H1 (cell line): Measurements from ENCODE around the gene CCDC88A. TPM values are rescaled to one million over a fixed set of nuclear protein-coding genes. Genes with fewer than 3 reads are reported as not detected.

Experiments
- CTCF ChIA-PET: fragments of 300-600 bp; sonication (Branson Sonifier 250); formaldehyde crosslinking; loops from one replicate; lab custom pipeline; 2021; ENCODE audit not compliant: partially characterized antibody; lab: Charles Lee
- POLR2A ChIA-PET: fragments of 300-600 bp; sonication (Branson Sonifier 250); formaldehyde crosslinking; loops from one replicate; lab custom pipeline; 2021; ENCODE audit warnings: inconsistent platforms; ENCODE audit not compliant: partially characterized antibody; lab: Charles Lee
- DNase-seq, 2 experiments: peaks; one replicate each; pipeline versions ENCODE4 v3.0.0 to v3.0.0-alpha.2; 2010 to 2022; ENCODE audit warnings: low spot score in 2 of 2, low read depth in 1 of 2, mixed read lengths in 1 of 2
- FAIRE-seq: peaks from 2 replicates; lab custom pipeline; 2011; peaks lifted over from hg19 to GRCh38; lab: Jason Lieb, UNC
- H2AFZ ChIP-seq: 2 replicates; pipeline ENCODE4 v1.8.1; 2012; ENCODE audit warnings: low read length, inconsistent platforms
- H2AK5ac ChIP-seq: 2 replicates; pipeline ENCODE4 v1.6.1; 2013; ENCODE audit warnings: low read depth, low read length
- H2BK120ac ChIP-seq: replicated peaks from 2 replicates; pipeline ENCODE3; 2013; ENCODE audit warnings: low read depth, low read length, inconsistent platforms
- H2BK12ac ChIP-seq: 2 replicates; pipeline ENCODE4 v1.6.1; 2013; ENCODE audit warnings: low read depth, low read length
- H2BK15ac ChIP-seq: 2 replicates; pipeline ENCODE4 v1.6.1; 2013; ENCODE audit warnings: low read length
- H2BK20ac ChIP-seq: 2 replicates; pipeline ENCODE4 v1.6.1; 2013; ENCODE audit warnings: low read length
- H2BK5ac ChIP-seq: 2 replicates; pipeline ENCODE4 v1.6.1; 2013; ENCODE audit warnings: low read depth, low read length
- H3K14ac ChIP-seq: 2 replicates; pipeline ENCODE4 v1.6.1; 2013; ENCODE audit warnings: inconsistent platforms; ENCODE audit not compliant: insufficient read length
- H3K18ac ChIP-seq: 2 replicates; pipeline ENCODE4 v1.6.1; 2013; ENCODE audit warnings: low read length; ENCODE audit errors: extremely low read depth
- H3K23ac ChIP-seq: 2 replicates; pipeline ENCODE4 v1.6.1; 2013; ENCODE audit warnings: inconsistent platforms; ENCODE audit not compliant: insufficient read length
- H3K23me2 ChIP-seq: 2 replicates; pipeline ENCODE4 v1.6.1; 2013; ENCODE audit warnings: low read depth, low read length
- H3K27ac ChIP-seq: 2 replicates; pipeline ENCODE4 v1.6.1; 2011; ENCODE audit warnings: low read depth, low read length, inconsistent platforms
- H3K27me3 ChIP-seq, 4 experiments: replicated peaks in 1 of 4; 1 replicate in 1 of 4; 2 replicates in 3 of 4; pipeline versions ENCODE4 v1.6.1 to v1.8.1; 2011 to 2013; ENCODE audit warnings: low read length in 3 of 4, mild to moderate bottlenecking in 3 of 4, inconsistent platforms in 2 of 4, mixed read lengths in 2 of 4, moderate library complexity in 1 of 4; ENCODE audit not compliant: control insufficient read depth in 3 of 4, insufficient read depth in 3 of 4; ENCODE audit errors: extremely low read depth in 1 of 4
- H3K36me3 ChIP-seq, 4 experiments: 2 replicates each; pipeline versions ENCODE4 v1.6.1 to v1.8.1; 2011 to 2013; ENCODE audit warnings: mild to moderate bottlenecking in 4 of 4, low read length in 3 of 4, moderate library complexity in 2 of 4, control low read depth in 1 of 4, inconsistent platforms in 1 of 4; ENCODE audit not compliant: insufficient read depth in 4 of 4, control insufficient read depth in 2 of 4
- H3K4ac ChIP-seq: replicated peaks from 2 replicates; pipeline ENCODE3; 2013; ENCODE audit warnings: low read length, low read depth, mixed read lengths, inconsistent platforms; ENCODE audit not compliant: insufficient read length
- H3K4me1 ChIP-seq, 4 experiments: replicated peaks in 1 of 4; 1 replicate in 1 of 4; 2 replicates in 3 of 4; pipeline versions ENCODE4 v1.6.1 to v1.8.1; 2011 to 2013; ENCODE audit warnings: low read length in 3 of 4, inconsistent platforms in 2 of 4, mixed read lengths in 1 of 4; ENCODE audit not compliant: insufficient read depth in 4 of 4, control insufficient read depth in 3 of 4
- H3K4me2 ChIP-seq, 2 experiments: 2 replicates each; pipeline versions ENCODE4 v1.6.1 to v1.8.1; 2011 to 2013; ENCODE audit warnings: low read depth in 2 of 2, low read length in 2 of 2, control low read depth in 1 of 2, inconsistent platforms in 1 of 2, mild to moderate bottlenecking in 1 of 2; ENCODE audit not compliant: insufficient read depth in 1 of 2
- H3K4me3 ChIP-seq, 4 experiments: fragments of 200-600, 300-600 bp in 1 of 4; sonication (generic), shearing (Covaris generic), sonication (Bioruptor Twin) in 1 of 4; 2 replicates each; pipeline versions ENCODE4 v1.5.1 to v1.8.1; 2011 to 2016; ENCODE audit warnings: low read length in 4 of 4, low read depth in 3 of 4, control low read depth in 2 of 4, inconsistent platforms in 2 of 4, mild to moderate bottlenecking in 2 of 4, mixed read lengths in 1 of 4, moderate library complexity in 1 of 4; ENCODE audit not compliant: insufficient read depth in 2 of 4; ENCODE audit errors: extremely low read depth in 1 of 4
- H3K56ac ChIP-seq: replicated peaks from 2 replicates; pipeline ENCODE3; 2013; ENCODE audit warnings: low read depth, mild to moderate bottlenecking, mixed read lengths, low read length, inconsistent platforms; ENCODE audit not compliant: insufficient read length
- H3K79me1 ChIP-seq: 2 replicates; pipeline ENCODE4 v1.6.1; 2013; ENCODE audit warnings: low read depth, low read length, control low read depth
- H3K79me2 ChIP-seq, 2 experiments: 2 replicates each; pipeline versions ENCODE4 v1.6.1 to v1.8.1; 2012 to 2013; ENCODE audit warnings: low read length in 2 of 2, mild to moderate bottlenecking in 2 of 2, inconsistent platforms in 1 of 2; ENCODE audit not compliant: insufficient read depth in 2 of 2, control insufficient read depth in 1 of 2
- H3K9ac ChIP-seq, 4 experiments: replicated peaks in 1 of 4; 1 replicate in 1 of 4; 2 replicates in 3 of 4; pipeline versions ENCODE4 v1.6.1 to v1.8.1; 2011 to 2013; ENCODE audit warnings: low read depth in 3 of 4, low read length in 3 of 4, control low read depth in 2 of 4, mild to moderate bottlenecking in 2 of 4, moderate library complexity in 2 of 4, inconsistent platforms in 1 of 4; ENCODE audit errors: extremely low read depth in 1 of 4
- H3K9me3 ChIP-seq, 2 experiments: 2 replicates each; pipeline versions ENCODE4 v1.6.1 to v1.8.1; 2012 to 2013; ENCODE audit warnings: mild to moderate bottlenecking in 2 of 2, moderate library complexity in 2 of 2, control low read depth in 1 of 2, inconsistent platforms in 1 of 2, low read depth in 1 of 2, low read length in 1 of 2, mixed read lengths in 1 of 2; ENCODE audit not compliant: insufficient read depth in 2 of 2
- H4K20me1 ChIP-seq, 2 experiments: replicated peaks in 1 of 2; 2 replicates each; pipeline versions ENCODE3 to v1.8.1; 2011 to 2013; ENCODE audit warnings: inconsistent platforms in 2 of 2, low read length in 2 of 2, mild to moderate bottlenecking in 1 of 2; ENCODE audit not compliant: insufficient read depth in 2 of 2, control insufficient read depth in 1 of 2
- H4K5ac ChIP-seq: 2 replicates; pipeline ENCODE4 v1.6.1; 2013; ENCODE audit warnings: low read length, low read depth, mixed read lengths, inconsistent platforms; ENCODE audit not compliant: insufficient read length
- H4K8ac ChIP-seq: 2 replicates; pipeline ENCODE4 v1.8.0; 2013; ENCODE audit warnings: mild to moderate bottlenecking, moderate library complexity, low read length, inconsistent platforms; ENCODE audit not compliant: insufficient read depth; ENCODE audit errors: extremely low read depth
- H4K91ac ChIP-seq: replicated peaks from 2 replicates; pipeline ENCODE3; 2013; ENCODE audit warnings: low read length, mixed read lengths, inconsistent platforms; ENCODE audit not compliant: insufficient read length
- ATF2 ChIP-seq: IDR thresholded peaks from 2 replicates; pipeline ENCODE4 v1.6.1; 2012; ENCODE audit warnings: low read length, inconsistent platforms
- BACH1 ChIP-seq: IDR thresholded peaks from 2 replicates; pipeline ENCODE4 v1.6.1; 2012; ENCODE audit warnings: low read length, improper control_type of control experiment
- BRCA1 ChIP-seq: IDR thresholded peaks from 2 replicates; pipeline ENCODE4 v1.6.1; 2012; ENCODE audit warnings: low read depth, low read length, improper control_type of control experiment
- CEBPB ChIP-seq: IDR thresholded peaks from 2 replicates; pipeline ENCODE4 v1.6.1; 2012; ENCODE audit warnings: low read depth, low read length
- CHD1 ChIP-seq: IDR thresholded peaks from 2 replicates; pipeline ENCODE4 v1.6.1; 2012; ENCODE audit warnings: low read depth, low read length, improper control_type of control experiment
- E2F6 ChIP-seq: IDR thresholded peaks from 2 replicates; pipeline ENCODE4 v1.6.1; 2012; ENCODE audit warnings: inconsistent platforms
- EGR1 ChIP-seq: IDR thresholded peaks from 2 replicates; pipeline ENCODE4 v1.6.1; 2011; ENCODE audit warnings: low read depth, low read length, borderline replicate concordance
- FOSL1 ChIP-seq: IDR thresholded peaks from 2 replicates; pipeline ENCODE4 v1.6.1; 2011; ENCODE audit warnings: mild to moderate bottlenecking, low read depth, low read length, moderate library complexity; ENCODE audit not compliant: insufficient read depth
- HDAC2 ChIP-seq, 2 experiments: fragments of 300-600 bp in 1 of 2; sonication (generic) in 1 of 2; IDR thresholded peaks; 2 replicates each; pipeline ENCODE4 v1.6.1; 2011 to 2012; ENCODE audit warnings: low read depth in 2 of 2, low read length in 2 of 2, mild to moderate bottlenecking in 2 of 2, moderate library complexity in 2 of 2, borderline replicate concordance in 1 of 2, inconsistent platforms in 1 of 2
- JUN ChIP-seq: IDR thresholded peaks from 2 replicates; pipeline ENCODE4 v1.6.1; 2011; ENCODE audit warnings: low read depth, mild to moderate bottlenecking, improper control_type of control experiment, low read length
- SIN3A ChIP-seq, 2 experiments: IDR thresholded peaks in 1 of 2; conservative IDR thresholded peaks in 1 of 2; 2 replicates each; pipeline ENCODE4 v1.6.1; 2011 to 2012; ENCODE audit warnings: low read length in 2 of 2, improper control_type of control experiment in 1 of 2, low read depth in 1 of 2, mild to moderate bottlenecking in 1 of 2
- ZNF274 ChIP-seq: IDR thresholded peaks from 2 replicates; pipeline ENCODE4 v1.7.0; 2012; ENCODE audit warnings: low read length, borderline replicate concordance; ENCODE audit errors: extremely low read depth
- WGBS, 2 experiments: shearing (Covaris generic) in 1 of 2; methylation state at CpG; one replicate each; pipeline versions ENCODE4 v1.1.6 to v1.1.7; 2013 to 2015; ENCODE audit warnings: low lambda C conversion rate in 2 of 2, mixed read lengths in 2 of 2, inconsistent platforms in 1 of 2, low coverage in 1 of 2, missing lambda C conversion rate in 1 of 2; ENCODE audit not compliant: insufficient replicate concordance in 2 of 2, insufficient coverage in 1 of 2, insufficient read length in 1 of 2; ENCODE audit errors: extremely low coverage in 1 of 2, missing lambda C conversion rate in 1 of 2; 5-methylcytosine and 5-hydroxymethylcytosine counted together
- polyA plus RNA-seq, 7 experiments: library from polyadenylated mRNA; depleted of rRNA in 3 of 7; stranded (reverse) in 5 of 7; unstranded in 2 of 7; fragments of >200 nt in 5 of 7; fragments of 200-250 nt in 2 of 7; gene quantifications; 1 replicate in 5 of 7; 2 replicates in 1 of 7; 4 replicates in 1 of 7; pipeline versions ENCODE4 v1.2.1 to v1.2.3, GENCODE V29; 2011 to 2013; ENCODE audit warnings: missing spikeins in 2 of 7, mixed read lengths in 2 of 7
- total RNA-seq: library from RNA; stranded (reverse); fragmentation: NEBNext Ultra II Directional; extraction: Animal tissue kit (Norgen Biotek cat#: 25700); gene quantifications from 2 replicates; pipeline ENCODE4 v1.2.1, GENCODE V29; 2021

CCDC88A gene
- total and polyA plus RNA-seq, 2 of the 8 experiments (the other 6 are each of a cell fraction or from before 2014, with no cell fraction given): 27.0 to 98.0 TPM

GRCh38 chr2:55245411-55245810 is 174.2 kb downstream of the CCDC88A start:
- H3K4me1 ChIP-seq: no peaks in the 10 kb centered on the region
- no peak overlapping the region for H2BK20ac ChIP-seq
- H2BK15ac ChIP-seq: no peak overlapping the region
- peaks cover 0 to 2% of the 10 kb centered on the region in 2 experiments for H4K20me1 ChIP-seq
- H3K56ac ChIP-seq: no peak overlapping the region
- no peak for FAIRE-seq
- H3K9me3 ChIP-seq: no peaks in the 10 kb centered on the region
- no peak overlapping the region for H2AFZ ChIP-seq
- no peak overlapping the region for H4K91ac ChIP-seq
- ChIA-PET POLR2A (interaction anchor here (2.7 kb wide), 1 partner anchor 13 kb away, joined by 10 read pairs; the partner anchor contains the start of genes CLHC1 and RPS27A), CTCF (no interaction called here)
- H2BK12ac ChIP-seq: no peak overlapping the region
- H4K8ac ChIP-seq: no peak overlapping the region
- no peaks in the 10 kb centered on the region for H3K23me2 ChIP-seq
- no peak overlapping the region for H3K9ac ChIP-seq
- H3K4me3 ChIP-seq: no peak overlapping the region
- H2BK120ac ChIP-seq: no peak overlapping the region
- H4K5ac ChIP-seq: no peak overlapping the region
- no peak overlapping the region for H3K4me2 ChIP-seq
- no peak overlapping the region for H3K23ac ChIP-seq
- no peaks in the 10 kb centered on the region for H3K79me1 ChIP-seq
- peaks cover 0 to 45% (median 10%) of the 10 kb centered on the region in 4 experiments; a peak in 5 of 8 replicates for H3K36me3 ChIP-seq
- no peak overlapping the region for H3K14ac ChIP-seq
- no peak overlapping the region for H2BK5ac ChIP-seq
- no peak overlapping the region for H3K18ac ChIP-seq
- no peaks in the 10 kb centered on the region for H3K79me2 ChIP-seq
- DNase-seq: no peak
- H3K27me3 ChIP-seq: no peaks in the 10 kb centered on the region
- no peak overlapping the region for H3K27ac ChIP-seq
- H2AK5ac ChIP-seq: no peak overlapping the region
- WGBS, 2 experiments: 94% methylated on average over 5 of the region's 5 CpGs; no CpG with 5 or more reads in 1 of the 2 experiments
- no peak overlapping the region for H3K4ac ChIP-seq
- TF ChIP-seq JUN (no peak), HDAC2 (IDR thresholded peaks at IDR 0.05; ENCODE audit: borderline replicate concordance in 1 of 2, low read depth in 2 of 2, low read length in 2 of 2) (no peak), BACH1 (no peak), FOSL1 (no peak), EGR1 (no peak), SIN3A (conservative IDR thresholded peaks at IDR 0.05 in 1 of 2, IDR thresholded peaks at IDR 0.05 in 1 of 2; ENCODE audit: low read depth in 1 of 2, low read length in 2 of 2) (no peak), ATF2 (no peak), CHD1 (no peak), ZNF274 (no peak), BRCA1 (no peak), CEBPB (no peak), E2F6 (no peak)
